CD8-positive, alpha-beta memory T cell (primary cell): ENCODE results near the gene EFNA5. TPM values are rescaled to one million over a fixed set of nuclear protein-coding genes. Genes with fewer than 3 reads are reported as not detected.

Experiments used
- CTCF ChIA-PET: fragments of 350-600 bp; sonication (Branson Sonifier 250); formaldehyde crosslinking; loops from one replicate; lab custom pipeline; 2021; ENCODE audit warnings: antibody characterized with exemption; lab: Charles Lee
- POLR2A ChIA-PET: fragments of 350-600 bp; sonication (Branson Sonifier 250); formaldehyde crosslinking; loops from one replicate; lab custom pipeline; 2021; ENCODE audit warnings: antibody characterized with exemption; lab: Charles Lee
- DNase-seq, 5 donors: peaks; one replicate each; pipeline versions ENCODE4 v3.0.0 to v3.0.0-alpha.2; 2020 to 2022; ENCODE audit warnings: mixed read lengths in 1 of 5
- H3K27ac ChIP-seq: one replicate; pipeline ENCODE4 v1.7.0; 2013; ENCODE audit warnings: low read depth, mild to moderate bottlenecking, low read length, moderate library complexity
- H3K27me3 ChIP-seq: 2 replicates; pipeline ENCODE4 v1.7.0; 2013; ENCODE audit warnings: low read length, mild to moderate bottlenecking; ENCODE audit not compliant: insufficient read depth, poor library complexity, severe bottlenecking
- H3K36me3 ChIP-seq: 2 replicates; pipeline ENCODE4 v1.7.0; 2013; ENCODE audit warnings: mild to moderate bottlenecking, low read length, moderate library complexity; ENCODE audit not compliant: insufficient read depth
- H3K4me1 ChIP-seq: 2 replicates; pipeline ENCODE4 v1.7.0; 2013; ENCODE audit warnings: mild to moderate bottlenecking, low read length, moderate library complexity; ENCODE audit not compliant: insufficient read depth
- H3K4me3 ChIP-seq: 2 replicates; pipeline ENCODE4 v1.7.0; 2013; ENCODE audit warnings: mild to moderate bottlenecking, low read length
- H3K9me3 ChIP-seq: 2 replicates; pipeline ENCODE4 v1.7.0; 2013; ENCODE audit warnings: mild to moderate bottlenecking, low read length
- H3K27ac Mint-ChIP-seq, 8 donors: one replicate each; pipeline ENCODE4 v1.8.0; 2020 to 2021; ENCODE audit warnings: mixed read lengths in 8 of 8, mild to moderate bottlenecking in 6 of 8, inconsistent platforms in 3 of 8, moderate library complexity in 3 of 8
- H3K27me3 Mint-ChIP-seq, 2 donors: one replicate each; pipeline ENCODE4 v1.8.0; 2020 to 2021; ENCODE audit warnings: mixed read lengths in 2 of 2, mild to moderate bottlenecking in 1 of 2, moderate library complexity in 1 of 2
- H3K36me3 Mint-ChIP-seq, 3 donors: one replicate each; pipeline ENCODE4 v1.8.0; 2020 to 2021; ENCODE audit warnings: mixed read lengths in 3 of 3, inconsistent platforms in 1 of 3, mild to moderate bottlenecking in 1 of 3
- H3K4me1 Mint-ChIP-seq, 3 donors: one replicate each; pipeline ENCODE4 v1.8.0; 2020 to 2021; ENCODE audit warnings: mixed read lengths in 3 of 3, inconsistent platforms in 1 of 3, mild to moderate bottlenecking in 1 of 3
- H3K4me3 Mint-ChIP-seq, 7 donors: one replicate each; pipeline ENCODE4 v1.8.0; 2020 to 2021; ENCODE audit warnings: mixed read lengths in 7 of 7, mild to moderate bottlenecking in 6 of 7, moderate library complexity in 4 of 7, inconsistent platforms in 2 of 7
- H3K9me3 Mint-ChIP-seq, 5 donors: one replicate each; pipeline ENCODE4 v1.8.0; 2020 to 2022; ENCODE audit warnings: mixed read lengths in 5 of 5, mild to moderate bottlenecking in 3 of 5, moderate library complexity in 2 of 5, inconsistent platforms in 1 of 5
- polyA plus RNA-seq: library from polyadenylated mRNA; unstranded; fragments of 300-500 nt; fragmentation: Illumina TruSeq; gene quantifications from one replicate; pipeline ENCODE4 v1.2.3, GENCODE V29; 2021
- total RNA-seq, 2 experiments: library from RNA; stranded (reverse); gene quantifications; one replicate each; pipeline ENCODE4 v1.2.3, GENCODE V29; 2021

EFNA5 gene
- total and polyA plus RNA-seq, 3 experiments from 2014 or later: 0.21 TPM; not detected in 2

DNA sequence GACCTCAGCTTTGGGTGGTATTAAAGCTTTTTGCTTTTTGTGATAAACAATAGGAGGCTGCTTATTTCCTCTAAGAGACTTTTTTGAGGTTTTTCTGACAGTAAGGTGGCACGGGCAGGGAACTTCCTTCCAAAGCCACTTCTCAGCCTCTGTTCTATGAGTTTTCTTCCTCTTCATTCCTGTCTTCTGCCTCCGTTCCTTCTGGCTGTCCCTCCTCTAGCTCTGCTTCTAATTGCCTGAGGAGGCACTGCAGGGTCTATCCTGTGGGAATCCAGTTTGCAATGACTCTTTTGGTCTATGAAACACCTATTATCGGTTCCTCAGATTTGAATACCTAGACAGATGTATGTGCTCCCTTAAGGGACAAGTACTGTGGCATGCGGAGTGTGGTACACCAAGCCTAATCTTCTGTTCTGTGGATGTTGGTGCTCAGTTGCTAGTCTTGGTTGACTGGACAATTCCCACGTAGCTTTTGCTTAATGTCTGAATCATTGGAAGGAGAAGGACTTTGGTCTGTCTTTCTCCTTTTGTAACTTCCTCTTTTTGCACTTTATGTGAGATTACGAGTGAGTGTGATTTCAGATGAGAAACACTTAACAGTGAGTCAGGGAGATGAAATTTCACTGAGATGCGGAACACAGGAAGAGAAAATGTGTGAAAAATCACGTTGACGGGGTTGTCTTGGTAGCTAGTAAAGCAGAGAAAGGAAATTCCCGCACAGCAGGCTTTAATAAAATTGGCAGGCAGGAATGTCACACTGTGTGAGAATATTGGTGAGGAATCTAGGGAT is 305.2 kb downstream of the EFNA5 start:
- H3K9me3 Mint-ChIP-seq: no peaks in the 10 kb centered on the region
- H3K27ac Mint-ChIP-seq: peak overlapping the region in 6 of 8 donors; percentile 0 to 68 (median 24)
- H3K27ac ChIP-seq: no peak overlapping the region
- DNase-seq: no peak
- H3K4me3 ChIP-seq: no peak overlapping the region
- H3K4me1 Mint-ChIP-seq: peaks cover 16 to 29% (median 21%) of the 10 kb centered on the region in 3 donors
- ChIA-PET CTCF (no interaction called here), POLR2A (no interaction called here)
- H3K4me3 Mint-ChIP-seq: peak overlapping the region in 6 of 7 donors; percentile 37 to 72 (median 50)
- no peaks in the 10 kb centered on the region for H3K4me1 ChIP-seq
- no peaks in the 10 kb centered on the region for H3K36me3 ChIP-seq
- H3K27me3 Mint-ChIP-seq: no peaks in the 10 kb centered on the region
- H3K36me3 Mint-ChIP-seq: no peaks in the 10 kb centered on the region
- H3K27me3 ChIP-seq: no peaks in the 10 kb centered on the region
- no peaks in the 10 kb centered on the region for H3K9me3 ChIP-seq

DNA sequence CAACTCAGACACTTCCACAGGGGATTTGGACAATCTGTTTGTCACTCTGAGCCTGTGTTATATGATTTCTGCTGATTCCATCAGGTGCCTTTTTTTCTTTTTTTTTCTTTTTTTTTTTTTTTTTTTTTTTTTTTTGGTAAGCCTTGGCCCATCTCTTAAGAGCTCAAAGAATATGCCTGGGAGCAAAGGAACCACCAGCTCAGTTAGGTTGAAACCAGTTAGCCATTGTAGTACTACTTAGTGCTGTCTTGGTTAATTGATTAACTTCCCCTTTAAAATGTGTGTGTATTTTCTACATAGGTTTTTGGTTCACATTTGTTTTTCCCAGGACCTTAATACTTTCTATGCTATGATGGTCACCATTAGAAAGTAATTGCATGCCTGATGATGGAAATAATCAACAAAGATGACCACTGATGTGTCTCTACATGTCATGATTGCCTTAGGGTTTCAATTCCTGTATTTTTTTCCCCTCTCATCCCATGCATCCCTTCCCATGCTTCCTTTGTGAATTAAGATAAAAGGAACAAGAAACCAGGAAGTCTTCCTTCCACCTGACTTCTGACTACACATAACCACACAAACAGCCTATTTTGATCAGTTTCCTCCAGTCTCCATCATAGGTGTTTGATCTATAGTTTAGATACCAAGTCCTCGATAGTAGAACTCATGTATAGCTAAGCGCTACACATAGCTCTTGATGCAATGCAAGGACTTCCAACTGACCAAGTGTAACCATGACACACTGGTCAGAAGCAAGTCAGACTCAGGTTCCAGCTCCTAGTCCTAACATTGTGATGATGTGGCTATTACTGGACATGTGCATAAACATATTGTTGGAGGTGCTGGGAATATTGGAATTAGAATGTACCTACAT is 306.1 kb downstream of the EFNA5 start:
- Mint-ChIP-seq H3K36me3 (no peaks in the 10 kb centered on the region), H3K9me3 (no peaks in the 10 kb centered on the region), H3K4me1 (peaks cover 16 to 29% (median 22%) of the 10 kb centered on the region in 3 donors), H3K27ac (peak overlapping the region in 2 of 8 donors; percentile 11 to 21), H3K27me3 (no peaks in the 10 kb centered on the region), H3K4me3 (peak overlapping the region in 1 of 7 donors; percentile 72)
- Histone ChIP-seq H3K4me1 (no peaks in the 10 kb centered on the region), H3K27me3 (no peaks in the 10 kb centered on the region), H3K9me3 (no peaks in the 10 kb centered on the region), H3K36me3 (no peaks in the 10 kb centered on the region), H3K27ac (no peak overlapping the region), H3K4me3 (no peak overlapping the region)
- ChIA-PET CTCF (no interaction called here), POLR2A (no interaction called here)
- DNase-seq: no peak

DNA sequence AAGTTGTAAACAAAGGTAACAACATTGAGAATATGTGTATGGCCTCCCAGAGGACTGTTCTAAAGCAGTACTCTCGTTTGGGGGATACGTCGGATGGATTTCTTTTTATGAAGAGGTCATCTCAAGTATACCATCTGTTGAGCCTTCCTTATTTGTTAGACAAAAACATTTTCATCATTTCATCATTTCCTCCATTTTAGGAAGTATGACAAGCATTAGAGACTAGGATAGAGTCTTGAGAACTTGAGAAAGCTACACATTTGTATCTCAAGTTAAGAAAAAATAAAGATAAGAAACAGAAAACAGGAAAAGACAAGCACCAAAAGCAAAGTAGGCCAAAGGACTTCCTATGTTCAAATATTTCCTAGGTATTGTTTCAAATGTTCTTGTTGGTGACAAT is 307.0 kb downstream of the EFNA5 start:
- no peak for DNase-seq
- ChIA-PET POLR2A (no interaction called here), CTCF (interaction anchor here (1.4 kb wide), 1 partner anchor 208 kb away, joined by 3 read pairs; no protein-coding TSS in a partner anchor)
- Mint-ChIP-seq H3K27me3 (no peaks in the 10 kb centered on the region), H3K36me3 (no peaks in the 10 kb centered on the region), H3K4me1 (peaks cover 16 to 30% (median 29%) of the 10 kb centered on the region in 3 donors), H3K9me3 (no peaks in the 10 kb centered on the region), H3K4me3 (no peak overlapping the region), H3K27ac (peak overlapping the region in 1 of 8 donors; percentile 67)
- Histone ChIP-seq H3K27me3 (no peaks in the 10 kb centered on the region), H3K4me3 (no peak overlapping the region), H3K27ac (no peak overlapping the region), H3K36me3 (no peaks in the 10 kb centered on the region), H3K4me1 (no peaks in the 10 kb centered on the region), H3K9me3 (no peaks in the 10 kb centered on the region)

GRCh38 chr5:107361945-107362344 is 308.8 kb downstream of the EFNA5 start:
- Histone ChIP-seq H3K4me1 (no peaks in the 10 kb centered on the region), H3K27ac (no peak overlapping the region), H3K27me3 (no peaks in the 10 kb centered on the region), H3K36me3 (no peaks in the 10 kb centered on the region), H3K4me3 (no peak overlapping the region), H3K9me3 (no peaks in the 10 kb centered on the region)
- Mint-ChIP-seq H3K4me1 (peaks cover 16 to 30% (median 29%) of the 10 kb centered on the region in 3 donors), H3K27ac (no peak overlapping the region), H3K36me3 (no peaks in the 10 kb centered on the region), H3K27me3 (no peaks in the 10 kb centered on the region), H3K9me3 (no peaks in the 10 kb centered on the region), H3K4me3 (no peak overlapping the region)
- no peak for DNase-seq
- POLR2A ChIA-PET: no interaction called here
- CTCF ChIA-PET: no interaction called here

GRCh38 chr5:107359916-107360234 is 310.9 kb downstream of the EFNA5 start:
- POLR2A ChIA-PET: no interaction called here
- CTCF ChIA-PET: interaction anchor here (0.7 kb wide), 1 partner anchor 21 kb away, joined by 3 read pairs; no protein-coding TSS in a partner anchor
- no peaks in the 10 kb centered on the region for H3K4me1 ChIP-seq
- no peak overlapping the region for H3K4me3 ChIP-seq
- no peaks in the 10 kb centered on the region for H3K36me3 Mint-ChIP-seq
- no peaks in the 10 kb centered on the region for H3K9me3 ChIP-seq
- no peaks in the 10 kb centered on the region for H3K36me3 ChIP-seq
- no peak overlapping the region for H3K27ac ChIP-seq
- no peaks in the 10 kb centered on the region for H3K27me3 ChIP-seq
- peaks cover 6 to 18% (median 10%) of the 10 kb centered on the region in 3 donors for H3K4me1 Mint-ChIP-seq
- no peak overlapping the region for H3K27ac Mint-ChIP-seq
- DNase-seq: no peak
- H3K27me3 Mint-ChIP-seq: no peaks in the 10 kb centered on the region
- no peak overlapping the region for H3K4me3 Mint-ChIP-seq
- no peaks in the 10 kb centered on the region for H3K9me3 Mint-ChIP-seq

- peaks cover 3 to 14% (median 4%) of the 10 kb centered on the region in 3 donors for H3K4me1 Mint-ChIP-seq
- H3K27ac Mint-ChIP-seq: no peak overlapping the region
- ChIA-PET POLR2A (no interaction called here), CTCF (no interaction called here)
- no peaks in the 10 kb centered on the region for H3K36me3 Mint-ChIP-seq
- Histone ChIP-seq H3K36me3 (no peaks in the 10 kb centered on the region), H3K9me3 (no peaks in the 10 kb centered on the region), H3K4me1 (no peaks in the 10 kb centered on the region), H3K27ac (no peak overlapping the region), H3K27me3 (no peaks in the 10 kb centered on the region), H3K4me3 (no peak overlapping the region)
- H3K27me3 Mint-ChIP-seq: no peaks in the 10 kb centered on the region
- DNase-seq: no peak
- no peaks in the 10 kb centered on the region for H3K9me3 Mint-ChIP-seq
- H3K4me3 Mint-ChIP-seq: no peak overlapping the region
These were observed 311.5 kb downstream of the EFNA5 start for GRCh38 chr5:107359033-107359915.

GRCh38 chr5:107356891-107357290 is 313.8 kb downstream of the EFNA5 start:
- POLR2A ChIA-PET: no interaction called here
- DNase-seq: no peak
- CTCF ChIA-PET: no interaction called here
- Histone ChIP-seq H3K9me3 (no peaks in the 10 kb centered on the region), H3K27me3 (no peaks in the 10 kb centered on the region), H3K4me3 (no peak overlapping the region), H3K36me3 (no peaks in the 10 kb centered on the region), H3K4me1 (no peaks in the 10 kb centered on the region), H3K27ac (no peak overlapping the region)
- Mint-ChIP-seq H3K4me3 (no peak overlapping the region), H3K27ac (peak overlapping the region in 1 of 8 donors; percentile 69), H3K4me1 (peaks cover 0 to 9% (median 0%) of the 10 kb centered on the region in 3 donors), H3K27me3 (peaks cover 0 to under 1% of the 10 kb centered on the region in 2 donors), H3K36me3 (no peaks in the 10 kb centered on the region), H3K9me3 (no peaks in the 10 kb centered on the region)
